ENCODE results near the gene HTRA1.

HTRA1 gene

DNA sequence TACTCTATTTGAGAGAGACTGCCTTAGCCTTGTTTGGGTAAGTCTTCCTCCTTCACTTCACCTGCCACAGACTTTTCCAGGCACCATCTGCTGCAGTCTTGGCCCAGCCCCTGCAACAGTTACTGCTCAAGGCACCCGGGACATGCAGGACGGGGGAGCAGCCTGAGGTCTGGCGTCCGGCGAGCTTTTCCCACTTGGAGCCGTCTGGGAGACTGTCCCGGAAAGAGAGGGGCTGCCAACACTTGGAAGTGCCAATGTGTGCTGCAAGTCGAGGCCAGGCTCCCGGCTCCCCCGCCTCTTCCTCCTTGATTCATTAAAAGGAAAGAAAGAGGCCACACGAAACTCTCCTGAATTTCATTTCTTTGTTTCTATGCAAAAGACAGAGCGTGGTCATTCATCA, 13.7 kb downstream of the HTRA1 start:
- no peak for DNase-seq

DNA sequence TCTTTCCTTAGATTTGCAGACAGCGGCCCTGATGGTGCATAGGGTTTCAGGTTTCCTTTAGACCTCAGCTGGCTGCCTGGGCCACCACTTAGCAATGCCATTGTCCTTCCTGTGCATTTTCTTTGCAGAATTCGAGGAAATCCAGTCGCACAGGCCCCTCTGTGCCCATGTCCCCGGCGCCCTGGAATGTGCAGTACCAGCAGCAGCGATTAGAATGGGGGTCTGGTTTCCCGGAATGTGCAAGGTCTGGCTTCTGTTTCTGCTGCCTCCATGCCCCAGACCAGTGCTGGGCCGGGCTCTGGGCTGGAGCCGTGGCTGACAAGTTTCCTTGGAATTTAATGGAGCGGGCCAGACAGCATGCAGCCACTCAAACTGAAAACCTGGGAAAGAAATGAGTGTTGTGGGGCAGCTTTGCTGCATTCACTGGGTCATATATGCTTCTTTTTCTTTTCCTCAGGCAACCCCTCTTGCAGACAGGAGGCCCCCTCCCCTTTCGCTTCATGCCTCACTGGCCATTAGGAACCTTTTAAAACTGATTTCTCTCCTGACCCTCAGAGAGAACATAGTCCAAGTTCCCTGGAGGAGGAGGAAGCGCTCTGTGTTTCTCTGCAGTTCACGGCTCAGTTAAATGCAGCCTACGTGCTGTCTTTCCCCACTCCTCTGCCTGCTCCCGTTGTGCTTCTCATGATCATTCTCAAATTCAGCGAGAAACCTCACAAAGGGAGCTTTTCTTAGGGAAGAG, 14.4 kb downstream of the HTRA1 start:
- DNase-seq: no peak

DNA sequence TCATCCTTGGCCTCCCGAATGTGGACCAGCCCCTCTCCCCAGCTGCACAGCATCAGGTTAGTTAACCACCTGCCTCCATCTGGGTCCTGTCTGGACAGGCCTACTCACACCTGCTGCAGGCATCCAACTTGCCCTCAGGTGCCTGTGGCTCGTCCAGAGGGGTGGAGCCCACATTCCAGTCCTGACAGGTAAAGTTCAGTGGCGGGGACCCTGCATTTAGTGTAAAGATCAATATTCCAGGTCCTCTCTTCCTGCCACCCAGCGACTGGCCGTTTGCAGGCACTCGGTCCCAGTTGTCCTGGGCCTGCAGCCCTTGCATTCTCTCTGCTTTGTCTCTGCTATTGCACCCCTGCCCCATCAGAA, 15.0 kb downstream of the HTRA1 start:
- no peak for DNase-seq

DNA sequence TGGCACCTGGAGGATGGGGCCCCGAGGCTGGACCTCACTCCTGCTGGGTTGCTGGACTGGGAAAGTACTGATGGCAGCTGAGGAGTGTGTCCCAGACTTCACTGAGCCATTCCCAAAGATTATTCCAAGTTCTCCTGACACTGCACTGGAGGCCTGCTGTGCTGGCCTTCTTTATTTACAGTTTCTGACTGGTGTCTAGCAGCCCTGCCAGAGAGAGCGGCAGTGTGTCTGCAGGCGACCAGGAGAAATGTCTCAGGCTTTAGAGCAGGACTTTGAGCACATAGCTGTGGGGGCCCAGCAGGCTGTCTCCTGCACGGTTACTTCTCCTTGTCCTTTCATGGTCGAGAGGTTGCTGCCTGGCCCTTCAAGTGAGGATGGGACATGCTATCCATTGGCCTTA, 16.1 kb downstream of the HTRA1 start:
- no peak for DNase-seq

DNA sequence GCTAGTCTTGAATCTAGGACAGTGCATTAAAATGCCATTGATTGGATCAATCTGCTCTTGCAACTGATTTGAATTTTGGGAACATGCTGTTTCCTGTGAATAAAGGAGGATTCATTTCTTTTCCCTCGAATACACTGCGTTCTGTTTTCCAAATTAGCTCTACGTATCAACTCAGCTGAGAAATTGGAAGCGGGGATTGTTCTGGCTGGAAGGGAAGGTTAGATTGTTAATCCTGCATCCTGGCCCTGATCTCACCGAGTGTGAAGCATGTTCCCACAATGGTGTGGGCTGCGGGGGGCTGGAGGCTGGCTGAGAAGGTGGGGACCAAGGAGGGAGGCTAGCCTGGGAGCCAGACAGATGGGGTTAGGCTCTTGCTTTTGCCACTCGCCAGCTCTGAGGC, 17.6 kb downstream of the HTRA1 start:
- no peak for DNase-seq

DNA sequence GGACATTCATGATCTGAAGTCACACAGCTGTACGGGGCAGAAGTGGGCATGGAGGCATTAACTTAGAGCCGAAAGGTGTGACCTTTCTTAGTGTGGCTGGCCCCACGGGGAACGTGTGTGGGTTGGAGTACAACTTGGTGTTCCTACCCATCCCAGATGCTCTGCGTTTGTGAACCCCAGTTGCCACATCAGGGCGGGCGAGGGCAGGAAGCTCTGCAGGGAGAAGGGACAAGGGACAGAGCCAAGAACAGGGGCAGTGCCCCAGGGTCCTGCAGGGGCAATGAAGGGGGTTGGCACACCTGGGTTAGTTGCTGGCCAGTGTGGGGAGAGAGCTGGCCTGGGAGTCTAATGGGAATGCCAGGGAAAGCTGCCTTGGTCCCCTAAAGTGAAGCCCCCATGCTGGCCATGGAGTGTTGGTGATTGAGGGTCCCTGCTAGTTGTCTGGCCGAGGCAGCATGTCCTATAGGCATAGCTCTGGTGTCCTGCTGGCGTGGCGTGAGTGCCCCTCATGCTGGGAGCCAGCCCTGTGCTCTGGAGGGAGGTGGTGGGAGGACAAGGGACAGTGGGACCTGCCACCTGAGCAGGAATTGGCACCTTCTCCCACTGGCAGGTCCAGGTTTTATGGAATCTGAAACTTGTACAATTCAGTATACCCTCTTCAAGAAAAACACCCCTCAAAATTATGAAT, 18.9 kb downstream of the HTRA1 start:
- DNase-seq: no peak

DNA sequence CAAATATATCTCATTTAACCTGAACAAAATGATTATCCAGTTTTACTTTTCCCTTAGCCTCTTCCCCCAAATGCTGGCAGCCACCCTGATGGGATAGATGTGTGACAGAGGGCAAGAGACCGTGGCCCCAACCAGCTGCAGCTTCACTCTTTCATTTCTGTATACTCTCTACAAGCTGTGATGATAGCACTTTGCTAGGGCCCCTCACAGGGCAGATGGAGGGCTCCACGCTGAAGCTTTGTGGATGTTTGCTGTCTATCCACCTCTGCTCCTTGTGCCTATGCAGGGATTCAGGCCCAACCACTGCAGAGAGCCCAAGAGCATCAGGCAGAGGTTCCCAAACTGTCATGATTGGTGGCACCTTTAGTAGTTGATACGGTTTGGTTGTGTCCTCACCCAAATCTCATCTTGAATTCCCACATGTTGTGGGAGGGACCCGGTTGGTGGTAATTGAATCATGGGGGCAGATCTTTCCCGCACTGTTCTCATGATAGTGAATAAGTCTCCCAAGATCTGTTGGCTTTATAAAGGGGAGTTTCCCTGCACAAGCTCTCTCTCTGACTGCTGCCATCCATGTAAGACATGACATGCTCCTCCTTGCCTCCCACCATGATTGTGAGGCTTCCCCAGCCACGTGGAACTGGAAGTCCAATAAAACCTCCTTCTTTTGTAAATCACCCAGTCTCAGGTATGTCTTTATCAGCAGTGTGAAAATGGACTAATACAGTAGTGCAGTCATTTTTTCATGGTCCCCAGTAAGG, 20.1 kb downstream of the HTRA1 start:
- no peak for DNase-seq

DNA sequence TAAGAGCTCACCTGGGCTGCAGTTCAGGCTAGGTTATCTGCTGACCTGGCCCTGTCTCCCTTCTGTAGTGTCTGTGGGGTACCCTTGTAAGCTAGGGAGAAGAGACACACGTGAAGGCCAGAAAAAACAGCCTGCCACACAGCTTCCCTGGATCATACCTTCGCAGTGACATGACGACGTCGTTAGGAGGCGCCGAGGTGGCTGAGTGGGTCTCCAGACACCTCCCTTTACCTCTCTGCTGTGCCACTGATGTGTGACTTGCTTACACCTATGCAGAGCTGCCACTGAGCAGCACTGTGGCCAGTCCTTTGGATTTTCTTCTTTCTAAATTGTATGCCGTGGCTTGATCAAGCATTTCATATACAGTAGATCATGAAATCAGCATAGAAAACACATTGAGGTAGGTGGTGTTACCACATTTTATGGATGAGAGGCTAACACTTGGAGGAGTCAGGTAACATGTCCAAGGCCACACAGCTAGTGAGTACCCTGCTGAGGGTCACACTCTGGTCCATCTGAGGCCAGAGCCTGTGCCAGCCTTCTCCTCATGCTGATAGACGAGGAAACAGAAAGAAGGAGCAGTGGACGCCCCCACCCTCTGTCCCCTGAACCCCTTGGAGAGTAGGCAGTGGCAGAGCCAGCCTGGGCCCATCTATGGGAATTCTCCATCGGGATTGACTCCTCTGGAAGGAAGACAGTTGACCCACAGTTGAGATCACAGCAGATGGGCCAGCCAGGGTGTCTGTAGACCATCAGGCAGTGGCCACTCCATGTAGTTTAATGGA, 23.1 kb downstream of the HTRA1 start:
- DNase-seq: no peak

DNA sequence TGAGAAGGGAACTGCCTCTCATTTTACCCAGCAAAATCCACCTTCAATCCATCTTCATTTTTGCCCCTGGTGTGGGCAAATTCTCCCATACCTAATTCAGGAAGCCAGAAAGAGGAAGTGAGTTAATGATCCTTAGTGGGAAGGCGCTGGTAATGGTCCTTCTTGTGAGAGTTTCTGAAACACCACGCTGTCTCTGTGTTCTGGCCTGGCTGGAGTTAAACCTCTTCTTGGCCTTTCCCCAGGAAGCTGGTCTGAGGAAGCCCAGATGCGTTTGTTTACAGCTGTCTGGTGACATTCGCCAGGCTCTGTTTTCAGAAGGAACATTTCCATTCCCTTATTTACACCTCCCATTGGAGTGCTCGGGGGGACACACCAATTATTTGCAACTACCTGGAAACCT, 24.3 kb downstream of the HTRA1 start:
- no peak for DNase-seq

DNA sequence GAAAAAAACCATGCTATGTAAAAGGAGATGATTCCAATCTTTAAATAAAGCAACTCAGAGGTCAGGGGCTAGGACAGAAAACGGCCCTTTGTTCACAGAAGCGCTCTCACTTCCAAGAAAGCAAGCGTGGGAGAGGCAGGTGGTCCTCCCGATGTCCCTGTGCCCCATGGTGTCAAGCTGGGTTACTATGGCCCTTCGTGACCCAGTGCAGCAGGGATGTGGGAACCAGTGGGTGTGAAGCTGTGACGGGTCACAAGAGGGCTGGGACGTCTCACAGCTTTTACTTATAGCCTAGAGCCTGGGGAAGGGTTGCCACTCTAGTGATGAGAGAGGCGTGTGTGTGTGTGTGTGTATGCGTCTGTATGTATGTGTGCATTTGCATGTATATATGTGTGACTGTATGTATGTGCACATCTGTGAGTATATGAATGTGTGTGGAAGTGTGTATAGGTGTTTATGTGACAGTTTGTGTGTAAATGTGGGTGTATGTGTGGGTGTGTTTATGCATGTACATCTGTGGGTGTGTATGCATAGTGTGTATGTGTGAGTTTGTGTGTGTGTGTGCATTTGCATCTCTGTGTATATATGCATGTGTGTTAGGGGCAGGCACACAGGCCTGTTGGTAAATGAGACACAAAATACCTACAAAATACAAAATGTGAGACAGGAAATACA, 25.2 kb downstream of the HTRA1 start:
- DNase-seq: no peak

DNA sequence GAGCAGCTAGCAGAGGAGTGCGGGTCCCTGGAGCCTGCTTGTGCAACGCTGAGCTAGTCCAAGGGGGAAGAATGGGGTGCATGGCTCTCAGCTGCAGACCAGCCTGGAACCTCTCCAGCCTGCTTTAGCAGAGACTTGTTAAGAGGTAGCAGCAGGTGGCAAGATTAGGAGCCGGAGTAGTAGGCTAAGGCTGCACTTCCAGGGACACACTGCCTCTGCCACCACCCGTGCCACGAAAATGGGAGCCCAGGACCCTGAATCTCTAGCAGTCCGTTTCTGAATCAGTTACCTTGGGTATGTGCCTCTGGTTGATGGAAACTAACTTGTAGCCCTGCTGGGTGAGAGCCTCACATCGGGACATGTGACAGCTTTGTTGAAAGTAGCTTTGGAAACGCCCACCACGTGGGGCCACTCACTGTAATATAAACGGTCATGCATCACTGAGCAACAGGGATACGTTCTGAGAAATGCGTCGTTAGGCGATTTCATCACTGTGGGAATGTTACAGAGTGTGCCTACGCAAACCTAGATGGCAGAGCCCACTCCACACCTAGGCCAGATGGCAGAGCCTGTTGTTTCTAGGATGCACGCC, 25.9 kb downstream of the HTRA1 start:
- DNase-seq: no peak

DNA sequence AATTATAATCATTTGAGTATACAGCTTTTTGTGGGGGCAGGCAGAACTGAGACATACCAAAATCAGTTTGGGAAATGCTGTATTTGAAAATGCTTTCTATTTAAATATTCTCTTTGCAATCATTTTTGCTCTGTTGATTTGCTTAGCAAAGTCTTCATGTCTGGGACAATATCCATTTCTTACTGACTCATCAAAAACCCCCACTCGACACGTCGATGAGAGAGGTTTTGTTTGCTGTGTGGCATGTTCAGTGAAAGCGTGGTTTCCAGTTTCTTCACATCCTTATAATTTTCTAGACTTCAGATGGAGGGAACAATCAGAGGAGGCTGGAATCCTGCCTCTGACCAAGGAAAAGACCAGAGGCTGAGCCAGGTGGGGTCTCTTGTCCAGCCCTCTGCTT, 28.9 kb downstream of the HTRA1 start:
- no peak for DNase-seq

DNA sequence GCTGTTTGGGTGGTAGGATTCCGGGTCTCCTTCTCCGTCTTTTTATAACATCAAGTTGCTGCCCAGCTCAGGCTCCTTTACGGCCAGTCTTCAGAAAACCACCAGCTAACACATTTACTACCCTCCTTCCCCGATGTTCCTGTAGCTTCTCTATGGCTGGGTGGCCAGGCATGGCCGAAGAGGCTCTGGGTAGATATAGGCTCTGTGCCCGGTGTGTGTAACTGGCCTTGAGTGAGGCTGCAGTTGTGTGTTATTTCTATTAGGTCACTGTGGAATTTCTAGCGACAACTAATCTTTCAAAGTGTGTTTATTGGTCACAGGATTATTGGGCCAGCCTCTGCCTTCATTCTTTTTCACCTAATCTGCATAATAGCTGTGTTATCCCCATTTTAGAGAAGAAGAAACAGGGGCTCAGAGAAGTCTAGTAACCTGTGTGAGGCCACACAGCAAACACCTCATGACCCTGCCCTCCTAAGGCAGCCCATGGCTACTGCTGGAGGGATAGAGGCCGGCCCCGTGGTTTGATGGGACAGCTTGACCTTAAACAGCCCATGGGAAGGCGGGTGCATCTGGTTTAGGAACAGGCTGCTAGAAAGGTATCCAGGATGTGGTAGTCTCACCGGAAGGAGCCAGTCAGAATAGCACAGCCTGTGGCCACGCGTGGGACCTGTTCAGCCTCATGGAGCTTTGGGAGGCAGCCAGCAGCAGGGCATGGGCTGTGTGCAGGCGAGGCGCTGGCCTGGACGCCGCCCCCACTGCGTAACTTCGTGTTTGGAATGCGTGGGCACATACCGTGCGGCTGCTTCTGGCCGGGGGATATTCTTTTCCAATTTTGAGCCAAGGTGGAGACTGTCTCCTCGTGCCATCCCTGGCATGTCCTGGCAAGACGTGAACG, 29.7 kb downstream of the HTRA1 start:
- no peak for DNase-seq

DNA sequence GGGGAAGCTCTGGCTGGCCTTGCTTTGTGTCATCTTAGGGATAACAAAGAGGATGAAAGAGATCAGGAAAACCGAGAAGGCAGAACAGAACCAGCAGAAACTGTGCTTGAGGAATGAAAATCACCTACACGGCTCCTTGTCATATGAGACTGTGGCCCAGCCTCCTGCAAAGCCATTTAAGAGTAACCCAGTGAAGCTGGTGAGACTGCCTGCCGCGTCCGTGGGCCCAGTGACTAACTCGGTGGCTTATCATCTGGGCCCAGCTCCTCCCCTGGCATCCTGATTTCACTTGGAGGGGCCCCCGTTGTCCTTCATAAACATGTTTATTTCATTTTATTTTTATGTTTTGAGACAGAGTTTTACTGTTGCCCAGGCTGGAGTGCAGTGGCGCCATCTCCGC, 30.7 kb downstream of the HTRA1 start:
- DNase-seq: no peak

DNA sequence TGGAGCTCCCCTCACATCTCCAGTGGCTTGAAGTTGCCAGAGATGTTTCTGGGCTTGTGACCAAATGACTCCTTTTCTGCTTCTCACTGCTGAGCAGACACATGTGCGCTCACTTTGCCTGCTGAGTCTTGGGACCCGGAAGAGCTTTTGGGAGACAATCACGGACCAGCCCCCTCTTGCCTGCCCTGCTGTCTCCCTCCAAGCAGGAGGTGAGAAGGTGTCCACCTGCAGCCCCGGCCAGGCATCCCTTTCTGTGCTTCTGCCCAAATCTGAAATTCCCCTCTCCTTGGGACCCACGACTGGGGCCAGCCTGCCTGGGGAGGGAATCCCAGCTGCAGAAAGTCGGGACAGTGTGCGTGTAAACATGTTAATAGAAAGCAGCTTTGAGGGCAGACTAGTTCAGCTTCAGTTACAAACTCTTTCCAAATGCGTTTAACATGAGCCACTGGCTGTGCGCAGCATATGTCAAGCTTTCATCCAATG, 31.7 kb downstream of the HTRA1 start:
- no peak for DNase-seq

DNA sequence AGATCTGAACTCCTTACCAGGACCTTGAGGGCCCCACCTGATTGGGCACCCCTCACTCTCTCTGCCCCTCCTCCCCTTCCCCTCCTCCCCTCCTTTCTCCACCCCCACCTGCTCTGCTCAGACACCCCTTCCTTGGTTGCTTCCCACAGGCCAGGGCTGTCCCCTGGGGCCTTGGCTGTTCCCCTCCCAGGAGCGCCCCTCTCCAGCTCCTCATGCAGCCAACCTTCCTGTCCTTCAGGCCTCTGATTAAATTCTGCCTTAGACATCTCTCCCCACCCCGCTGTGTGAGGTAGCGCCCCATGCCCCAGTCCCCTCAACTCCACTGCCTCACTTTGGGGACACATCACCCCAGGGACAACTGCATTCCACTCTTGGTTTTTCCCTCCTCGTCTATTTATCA, 32.4 kb downstream of the HTRA1 start:
- no peak for DNase-seq

DNA sequence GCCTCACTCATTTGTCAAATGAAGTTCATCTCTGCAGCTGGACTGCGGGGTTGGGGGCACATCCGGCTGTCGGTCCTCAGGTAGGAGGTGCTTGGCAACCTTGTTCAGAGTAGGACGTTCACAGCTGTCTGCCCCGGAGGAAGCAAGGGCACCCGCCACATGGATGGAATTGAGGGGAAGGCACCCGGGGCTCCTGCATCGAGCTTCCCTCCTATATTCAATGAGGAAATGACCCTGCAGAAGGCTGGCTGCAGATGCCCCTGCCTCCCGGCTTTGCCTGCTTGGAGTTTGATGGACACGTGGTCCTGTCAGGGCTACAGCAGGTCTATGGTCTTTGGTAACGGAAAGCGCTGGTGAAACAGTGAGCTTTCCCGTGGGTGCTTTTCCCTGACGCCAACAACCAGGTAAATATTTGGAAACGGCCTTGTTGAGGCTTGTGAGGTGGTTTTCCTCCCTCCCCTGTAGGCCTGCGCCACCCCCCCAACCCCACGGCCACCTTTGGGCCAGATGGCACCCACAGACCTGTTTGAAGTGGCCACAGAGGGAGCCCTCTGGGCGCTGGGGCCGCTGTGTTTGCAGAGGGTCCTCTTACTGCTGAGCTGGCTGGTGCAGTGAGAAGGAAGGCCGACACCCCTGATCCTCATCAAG, 32.9 kb downstream of the HTRA1 start:
- DNase-seq: no peak

DNA sequence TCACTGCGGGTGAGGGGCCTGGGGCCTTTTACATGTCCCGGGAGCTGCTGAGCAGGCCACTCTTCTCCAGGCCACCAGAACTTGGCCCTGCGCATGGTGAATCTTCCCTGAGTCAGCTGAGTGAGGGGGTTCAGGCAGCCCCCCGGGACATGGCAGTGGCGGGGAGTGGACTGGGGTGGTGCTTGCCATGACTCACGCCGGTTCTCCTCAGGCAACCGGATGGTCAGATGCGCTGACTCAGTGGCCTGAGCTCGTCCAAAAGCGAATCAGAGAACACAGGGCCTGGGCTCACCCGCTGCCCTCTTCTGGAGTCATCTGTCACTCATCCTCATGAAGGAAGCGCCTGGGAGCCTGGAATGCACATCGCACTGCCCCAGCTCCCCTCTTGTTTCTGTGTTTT, 33.5 kb downstream of the HTRA1 start:
- no peak for DNase-seq

DNA sequence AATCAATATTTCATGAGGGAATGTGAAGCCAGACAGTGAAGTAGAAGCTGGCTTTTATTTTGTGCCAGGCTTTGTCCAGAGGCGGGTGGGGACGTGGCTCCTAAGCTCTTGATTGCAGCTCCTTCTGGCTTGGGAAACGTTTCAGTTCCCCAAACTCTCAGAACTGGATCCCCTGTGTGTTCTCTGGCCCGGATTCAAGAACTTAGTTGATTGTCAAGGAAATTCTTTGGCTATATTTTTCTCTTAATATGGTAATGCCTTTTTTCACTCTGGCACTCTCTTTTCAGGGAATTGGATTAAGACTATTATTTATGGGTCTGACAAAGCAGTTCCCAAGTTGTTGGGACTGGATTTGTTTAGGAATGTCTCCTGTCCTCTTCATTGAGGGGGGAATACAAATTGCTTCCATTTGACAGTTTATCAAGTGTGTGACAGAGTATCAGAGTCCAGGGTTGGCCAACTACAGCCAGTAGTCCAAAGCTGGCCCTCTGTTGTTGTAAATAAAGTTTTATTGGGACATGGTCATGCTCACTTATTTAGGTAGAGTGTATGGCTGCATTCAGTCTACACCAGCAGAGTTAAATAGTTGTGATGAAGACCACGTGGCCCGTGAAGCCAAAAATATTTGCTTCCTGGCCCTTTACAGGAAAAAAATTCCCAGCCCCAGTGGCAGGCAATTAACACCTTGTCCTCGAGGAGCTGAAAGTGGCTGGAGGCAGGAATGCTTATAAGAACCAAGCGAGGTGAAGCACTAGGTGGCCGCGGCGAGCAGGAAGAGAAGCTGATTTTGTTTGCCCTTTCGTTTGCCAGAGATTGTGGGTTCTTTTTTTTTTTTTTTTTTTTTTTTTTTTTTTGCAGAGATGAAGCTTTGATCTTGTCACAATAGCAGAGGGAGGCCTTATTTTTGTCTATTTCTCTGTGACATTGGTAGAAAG, 34.3 kb downstream of the HTRA1 start:
- no peak for DNase-seq
